HPDE6-E6E7 (cell line): ENCODE data around the gene LPAR3.

ENCODE experiments used
- DNase-seq: peaks from one replicate; pipeline ENCODE4 v3.0.0; 2011; ENCODE audit warnings: missing footprints; ENCODE audit errors: extremely low spot score

The LPAR3 gene

GRCh38 chr1:84857906-84858305 is 35.1 kb downstream of the LPAR3 start:
- no peak for DNase-seq

- DNase-seq, result no peak
Measured at GRCh38 chr1:84856726-84857270, 36.2 kb downstream of the LPAR3 start.

GRCh38 chr1:84855691-84856630 is 37.0 kb downstream of the LPAR3 start:
- no peak for DNase-seq

- no peak for DNase-seq
Measured at GRCh38 chr1:84855168-84855567, 37.8 kb downstream of the LPAR3 start.

GRCh38 chr1:84853741-84854721 is 39.0 kb downstream of the LPAR3 start:
- DNase-seq, result peak; percentile 80

GRCh38 chr1:84851839-84852238 is 41.2 kb downstream of the LPAR3 start:
- DNase-seq, result peak; percentile 70

- no peak for DNase-seq
Measured at GRCh38 chr1:84849357-84849975, 43.5 kb downstream of the LPAR3 start.

GRCh38 chr1:84847253-84848250 is 45.5 kb downstream of the LPAR3 start:
- DNase-seq, result peak; percentile 88

- DNase-seq, result no peak
Measured at GRCh38 chr1:84846387-84846786, 46.6 kb downstream of the LPAR3 start.

- no peak for DNase-seq
Measured at GRCh38 chr1:84845357-84845756, 47.6 kb downstream of the LPAR3 start.

GRCh38 chr1:84844094-84844493 is 48.9 kb downstream of the LPAR3 start:
- no peak for DNase-seq

GRCh38 chr1:84842748-84843231 is 50.2 kb downstream of the LPAR3 start:
- DNase-seq, result peak; percentile 91

GRCh38 chr1:84841971-84842370 is 51.0 kb downstream of the LPAR3 start:
- no peak for DNase-seq

GRCh38 chr1:84840346-84840745 is 52.7 kb downstream of the LPAR3 start:
- no peak for DNase-seq

- DNase-seq, result no peak
Measured at GRCh38 chr1:84839544-84839943, 53.5 kb downstream of the LPAR3 start.

GRCh38 chr1:84836145-84836544 is 56.9 kb downstream of the LPAR3 start:
- DNase-seq, result no peak

GRCh38 chr1:84835169-84835568 is 57.8 kb downstream of the LPAR3 start:
- DNase-seq, result no peak

- peak; percentile 76 for DNase-seq
Measured at GRCh38 chr1:84834419-84835064, 58.5 kb downstream of the LPAR3 start.

- no peak for DNase-seq
Measured at GRCh38 chr1:84833194-84833593, 59.8 kb downstream of the LPAR3 start.

- DNase-seq, result no peak
Measured at GRCh38 chr1:84830136-84830535, 62.9 kb downstream of the LPAR3 start.
